Trophoblast cell (in vitro differentiated cells and primary cell): ENCODE results near the gene CCR6.
A peak's percentile ranks its signal among the peaks of the same experiment; 100 is the strongest.
"Not testable (repeated sequence)": the region's sequence is repeated elsewhere in the genome, so short reads cannot be mapped to it uniquely, and the experiment has no call there.

ENCODE experiments used
- DNase-seq, 2 donors: peaks; one replicate each; pipeline ENCODE4 v3.0.0-alpha.2; 2016
- H2AFZ ChIP-seq: 2 replicates; pipeline ENCODE4 v1.6.1; 2013; ENCODE audit warnings: low read length, moderate library complexity, mild to moderate bottlenecking; ENCODE audit not compliant: insufficient read depth, poor library complexity
- H2AK5ac ChIP-seq: 2 replicates; pipeline ENCODE4 v1.6.1; 2013; ENCODE audit warnings: mild to moderate bottlenecking, low read length
- H2BK120ac ChIP-seq: 2 replicates; pipeline ENCODE4 v1.6.1; 2013; ENCODE audit warnings: low read length, mild to moderate bottlenecking, moderate library complexity; ENCODE audit not compliant: insufficient read depth, poor library complexity
- H2BK12ac ChIP-seq: 2 replicates; pipeline ENCODE4 v1.6.1; 2013; ENCODE audit warnings: mild to moderate bottlenecking, low read length, moderate library complexity
- H2BK5ac ChIP-seq: 2 replicates; pipeline ENCODE4 v1.6.1; 2013; ENCODE audit warnings: low read length, low read depth, moderate library complexity, mild to moderate bottlenecking; ENCODE audit not compliant: poor library complexity
- H3K14ac ChIP-seq: 2 replicates; pipeline ENCODE4 v1.6.1; 2013; ENCODE audit warnings: mild to moderate bottlenecking, low read length
- H3K18ac ChIP-seq: 2 replicates; pipeline ENCODE4 v1.6.1; 2013; ENCODE audit warnings: mild to moderate bottlenecking, low read length
- H3K23ac ChIP-seq: 2 replicates; pipeline ENCODE4 v1.6.1; 2013; ENCODE audit warnings: low read length
- H3K27ac ChIP-seq: 2 replicates; pipeline ENCODE4 v1.5.1; 2013; ENCODE audit warnings: low read depth, mild to moderate bottlenecking, inconsistent platforms, low read length, moderate library complexity
- H3K27me3 ChIP-seq: 2 replicates; pipeline ENCODE4 v1.6.1; 2013; ENCODE audit warnings: inconsistent platforms, mild to moderate bottlenecking, low read length, moderate library complexity; ENCODE audit not compliant: insufficient read depth
- H3K36me3 ChIP-seq, 2 experiments: 1 replicate in 1 of 2; 2 replicates in 1 of 2; pipeline ENCODE4 v1.6.1; 2013; ENCODE audit warnings: low read length in 2 of 2, mild to moderate bottlenecking in 2 of 2, moderate library complexity in 1 of 2; ENCODE audit not compliant: insufficient read depth in 2 of 2, control insufficient read depth in 1 of 2
- H3K4ac ChIP-seq: 2 replicates; pipeline ENCODE4 v1.6.1; 2013; ENCODE audit warnings: low read depth, mild to moderate bottlenecking, low read length, moderate library complexity
- H3K4me1 ChIP-seq, 2 experiments: 1 replicate in 1 of 2; 2 replicates in 1 of 2; pipeline ENCODE4 v1.6.1; 2013; ENCODE audit warnings: low read length in 2 of 2, mild to moderate bottlenecking in 2 of 2, moderate library complexity in 1 of 2; ENCODE audit not compliant: insufficient read depth in 2 of 2, control insufficient read depth in 1 of 2
- H3K4me2 ChIP-seq: 2 replicates; pipeline ENCODE4 v1.6.1; 2013; ENCODE audit warnings: inconsistent platforms, mild to moderate bottlenecking, low read length, moderate library complexity
- H3K4me3 ChIP-seq: 2 replicates; pipeline ENCODE4 v1.5.1; 2013; ENCODE audit warnings: mild to moderate bottlenecking, low read depth, low read length, inconsistent platforms
- H3K79me1 ChIP-seq: one replicate; pipeline ENCODE4 v1.6.1; 2013; ENCODE audit warnings: low read length
- H3K79me2 ChIP-seq: 2 replicates; pipeline ENCODE4 v1.6.1; 2013; ENCODE audit warnings: low read length, mild to moderate bottlenecking; ENCODE audit not compliant: control insufficient read depth, insufficient read depth, poor library complexity
- H3K9ac ChIP-seq: 2 replicates; pipeline ENCODE4 v1.6.1; 2013; ENCODE audit warnings: mild to moderate bottlenecking, low read length
- H3K9me3 ChIP-seq: 2 replicates; pipeline ENCODE4 v1.6.1; 2013; ENCODE audit warnings: low read depth, mild to moderate bottlenecking, control low read depth, inconsistent platforms, low read length; ENCODE audit not compliant: insufficient read depth
- H4K12ac ChIP-seq: 2 replicates; pipeline ENCODE4 v1.6.1; 2013; ENCODE audit warnings: low read depth, mild to moderate bottlenecking, low read length, moderate library complexity
- H4K8ac ChIP-seq: 2 replicates; pipeline ENCODE4 v1.6.1; 2013; ENCODE audit warnings: low read depth, mild to moderate bottlenecking, low read length, moderate library complexity
- H4K91ac ChIP-seq: one replicate; pipeline ENCODE4 v1.6.1; 2013; ENCODE audit warnings: low read depth, mild to moderate bottlenecking, low read length, moderate library complexity
- WGBS: extraction: QIAGEN DNeasy Blood & Tissue Kit; methylation state at CpG from one replicate; pipeline ENCODE4 v1.1.7; 2013; ENCODE audit warnings: missing lambda C conversion rate; ENCODE audit not compliant: insufficient read length, insufficient coverage; ENCODE audit errors: extremely low coverage; 5-methylcytosine and 5-hydroxymethylcytosine counted together

Gene CCR6

DNA sequence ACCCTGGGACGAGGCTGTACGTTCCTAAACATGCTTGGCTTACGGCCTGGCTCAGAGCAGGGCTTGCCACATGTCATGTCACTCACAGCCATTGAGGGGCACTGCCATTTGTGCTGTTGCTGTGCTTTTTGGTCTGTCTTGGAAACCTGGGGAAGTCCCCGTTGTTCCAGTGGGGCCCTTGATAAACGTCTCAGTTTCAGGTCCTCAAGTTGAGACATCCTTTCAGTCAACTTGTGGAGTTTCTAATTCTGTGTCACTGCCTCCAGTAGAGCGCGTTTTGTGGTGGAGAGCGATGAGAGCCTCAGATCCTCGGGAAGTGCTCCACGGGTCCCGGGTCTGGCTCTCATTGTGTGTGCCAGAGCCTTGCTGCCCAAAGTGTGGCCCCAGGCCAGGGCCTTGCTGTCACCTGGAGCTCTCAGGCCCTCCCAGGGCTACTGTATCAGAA lies 43.0 kb upstream of the CCR6 start:
- Histone ChIP-seq H3K4me2 (no peak overlapping the region), H3K23ac (no peak overlapping the region), H2AK5ac (no peak overlapping the region), H3K4ac (no peak overlapping the region), H3K4me1 (peaks cover 0 to 4% of the 10 kb centered on the region in 2 experiments), H2BK120ac (no peak overlapping the region), H3K79me2 (no peaks in the 10 kb centered on the region), H3K9ac (no peak overlapping the region), H3K14ac (no peak overlapping the region), H3K79me1 (no peaks in the 10 kb centered on the region), H2AFZ (no peak overlapping the region), H3K18ac (no peak overlapping the region), H3K9me3 (peaks cover 2% of the 10 kb centered on the region), H3K27me3 (no peaks in the 10 kb centered on the region), H3K27ac (no peak overlapping the region), H4K8ac (no peak overlapping the region), H3K4me3 (no peak overlapping the region), H2BK12ac (no peak overlapping the region), H2BK5ac (no peak overlapping the region), H4K12ac (no peak overlapping the region), H4K91ac (no peak overlapping the region), H3K36me3 (no peaks in the 10 kb centered on the region)
- DNase-seq = peak in 1 of 2 donors; percentile 15
- no CpG with 5 or more reads among the region's 11 CpGs for WGBS

DNA sequence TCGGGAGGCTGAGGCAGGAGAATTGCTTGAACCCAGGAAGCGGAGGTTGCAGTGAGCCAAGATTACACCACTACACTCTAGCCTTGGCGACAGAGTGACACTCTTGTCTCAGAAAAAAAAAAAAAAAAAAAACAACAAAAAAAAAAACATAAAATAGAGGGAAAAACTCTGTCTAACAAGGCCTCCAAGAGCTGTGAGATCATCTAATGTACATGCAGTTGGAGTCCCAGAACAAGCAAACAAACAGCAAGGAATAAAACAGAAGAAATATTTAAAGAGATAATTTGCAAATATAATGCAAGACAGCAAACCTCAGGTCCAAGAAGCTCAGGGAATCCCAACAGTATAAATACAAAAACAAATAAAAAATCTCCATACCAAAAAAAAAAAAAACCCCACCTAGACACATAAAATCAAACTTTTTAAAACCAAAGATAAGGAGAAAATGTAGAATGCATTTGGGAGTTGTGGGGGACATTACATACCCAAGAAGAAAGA lies 35.0 kb upstream of the CCR6 start:
- no CpG with 5 or more reads among the region's 3 CpGs for WGBS
- no peak for DNase-seq
- no peak overlapping the region for H3K18ac ChIP-seq
- no peak overlapping the region for H2BK12ac ChIP-seq
- H2BK5ac ChIP-seq = no peak overlapping the region
- H3K79me2 ChIP-seq = peaks cover 1% of the 10 kb centered on the region
- no peak overlapping the region for H3K4me3 ChIP-seq
- no peaks in the 10 kb centered on the region for H3K27me3 ChIP-seq
- H3K9ac ChIP-seq = no peak overlapping the region
- no peak overlapping the region for H2BK120ac ChIP-seq
- H2AK5ac ChIP-seq = no peak overlapping the region
- H3K23ac ChIP-seq = no peak overlapping the region
- no peak overlapping the region for H4K12ac ChIP-seq
- peaks cover 2 to 3% of the 10 kb centered on the region in 2 experiments for H3K4me1 ChIP-seq
- H3K4ac ChIP-seq = no peak overlapping the region
- peaks cover 0 to 2% of the 10 kb centered on the region in 2 experiments for H3K36me3 ChIP-seq
- no peak overlapping the region for H3K4me2 ChIP-seq
- H4K91ac ChIP-seq = no peak overlapping the region
- no peak overlapping the region for H4K8ac ChIP-seq
- peaks cover 3% of the 10 kb centered on the region for H3K9me3 ChIP-seq
- H3K14ac ChIP-seq = no peak overlapping the region
- no peaks in the 10 kb centered on the region for H3K79me1 ChIP-seq
- no peak overlapping the region for H2AFZ ChIP-seq
- H3K27ac ChIP-seq = no peak overlapping the region

DNA sequence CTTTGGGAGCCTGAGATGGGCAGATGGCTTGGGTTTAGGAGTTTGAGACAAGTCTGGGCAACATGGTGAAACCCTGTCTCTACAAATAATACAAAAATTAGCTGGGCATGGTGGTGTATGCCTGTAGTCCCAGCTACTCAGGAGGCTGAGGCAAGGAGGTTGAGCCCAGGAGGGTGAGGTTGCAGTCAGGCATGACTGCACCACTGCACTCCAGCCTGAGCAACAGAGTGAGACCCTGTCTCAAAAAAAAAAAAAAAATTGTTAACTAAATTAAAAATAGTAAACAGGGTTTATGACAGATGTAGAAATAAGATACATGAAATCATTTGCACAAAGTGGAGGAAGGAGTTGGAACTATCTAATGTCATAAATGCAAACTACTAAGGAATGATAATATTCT lies 34.2 kb upstream of the CCR6 start:
- H2BK120ac ChIP-seq, H3K4me3 ChIP-seq, H3K9me3 ChIP-seq, H3K79me2 ChIP-seq, H3K36me3 ChIP-seq, H3K9ac ChIP-seq, DNase-seq, H3K27me3 ChIP-seq, H2BK5ac ChIP-seq, H4K12ac ChIP-seq, H4K8ac ChIP-seq, H3K4ac ChIP-seq, H3K14ac ChIP-seq, H4K91ac ChIP-seq, H3K4me1 ChIP-seq, H2BK12ac ChIP-seq, H2AFZ ChIP-seq, H3K23ac ChIP-seq, H3K18ac ChIP-seq, H3K4me2 ChIP-seq, H3K27ac ChIP-seq, H2AK5ac ChIP-seq, H3K79me1 ChIP-seq: not testable (repeated sequence)

DNA sequence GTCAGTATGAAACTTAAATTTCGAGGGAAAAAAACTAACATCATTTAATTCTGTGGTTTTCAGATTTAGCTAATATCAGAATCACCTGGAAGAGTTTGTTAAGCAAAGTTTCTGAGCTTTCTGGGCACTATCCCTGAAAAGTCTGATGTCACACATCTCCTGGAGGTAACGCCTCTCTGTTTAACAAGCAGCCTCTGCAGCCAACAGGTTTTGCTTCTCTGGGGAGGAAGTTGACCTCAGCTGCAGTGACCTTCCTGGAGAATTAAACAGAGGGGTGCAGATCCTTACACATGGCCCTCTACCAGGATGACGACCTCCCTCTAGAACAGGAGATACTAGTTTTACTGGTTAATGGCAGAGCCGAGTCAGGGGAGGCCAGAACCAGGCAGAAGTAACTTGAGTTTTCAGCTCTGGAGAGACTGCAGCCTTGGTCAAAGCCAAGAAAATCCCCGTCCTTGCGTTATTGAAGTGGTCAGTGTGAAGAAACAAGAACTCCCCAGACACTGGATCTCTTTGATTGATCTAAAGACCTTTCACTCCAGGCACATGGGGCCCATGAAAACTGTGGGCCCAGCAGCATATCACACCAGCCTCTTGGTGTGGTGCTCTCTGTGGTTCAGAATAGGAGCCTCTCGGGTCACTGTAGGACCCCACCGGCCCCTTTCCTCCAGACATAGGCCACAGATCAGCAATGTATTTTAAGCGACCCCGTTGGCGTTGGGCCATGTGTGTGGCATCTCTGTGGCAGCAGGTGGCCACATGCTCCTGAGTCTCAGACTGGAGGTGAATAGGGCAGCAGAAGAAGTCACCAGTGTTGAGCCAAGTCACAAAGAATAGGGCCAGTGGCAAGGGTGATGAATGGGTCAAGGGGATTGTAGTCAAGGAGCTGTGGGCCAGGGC lies 33.4 kb upstream of the CCR6 start:
- Histone ChIP-seq H3K79me1 (no peaks in the 10 kb centered on the region), H3K79me2 (peaks cover 1% of the 10 kb centered on the region), H3K9me3 (peaks cover 5% of the 10 kb centered on the region), H2BK5ac (no peak overlapping the region), H3K27me3 (no peaks in the 10 kb centered on the region), H3K18ac (no peak overlapping the region), H3K14ac (no peak overlapping the region), H4K12ac (no peak overlapping the region), H3K4me2 (no peak overlapping the region), H4K91ac (no peak overlapping the region), H2BK12ac (no peak overlapping the region), H3K9ac (no peak overlapping the region), H2AK5ac (no peak overlapping the region), H2BK120ac (no peak overlapping the region), H2AFZ (no peak overlapping the region), H3K4me1 (peaks cover 2 to 3% of the 10 kb centered on the region in 2 experiments), H3K36me3 (peaks cover 0 to 2% of the 10 kb centered on the region in 2 experiments), H4K8ac (no peak overlapping the region), H3K27ac (no peak overlapping the region), H3K4ac (no peak overlapping the region), H3K4me3 (no peak overlapping the region), H3K23ac (no peak overlapping the region)
- DNase-seq = no peak
- no CpG with 5 or more reads among the region's 11 CpGs for WGBS
